HepG2 (cell line): ENCODE results near the gene SEM1. TPM values are rescaled to one million over a fixed set of nuclear protein-coding genes. Genes with fewer than 3 reads are reported as not detected.

Experiments used
- ATAC-seq: fragments of 200-7000 bp; cut with Tn5 transposase; 3 replicates; pipeline ENCODE4 v1.9.1; 2020; ENCODE audit warnings: mild to moderate bottlenecking, moderate library complexity
- BruUV-seq: library from RNA; stranded (reverse); fragments of 400-500 nt; replicated peaks from 2 replicates; lab custom pipeline; 2021; lab: Mats Ljungman, UMichigan
- CTCF ChIA-PET: fragments of 300-600 bp; formaldehyde crosslinking; extraction: SDS; loops from one replicate; lab custom pipeline; 2021; ENCODE audit warnings: low total read pairs, inconsistent platforms, low intra/inter-chr PET ratio; lab: Yijun Ruan, JAX
- POLR2A ChIA-PET: fragments of 350-600 bp; sonication (Branson Sonifier 250); formaldehyde crosslinking; loops from one replicate; lab custom pipeline; 2020; ENCODE audit warnings: antibody characterized with exemption, inconsistent platforms; lab: Yijun Ruan, JAX
- DNase-seq: peaks from one replicate; pipeline ENCODE4 v3.0.0-alpha.2; 2015; ENCODE audit warnings: low spot score
- FAIRE-seq: peaks from 3 replicates; lab custom pipeline; 2011; peaks lifted over from hg19 to GRCh38; lab: Jason Lieb, UNC
- H2AFZ ChIP-seq: one replicate; pipeline ENCODE4 v1.6.1; 2011; ENCODE audit warnings: low read length, inconsistent platforms
- H3K27ac ChIP-seq: fragments of 300-600 bp; 3 replicates; pipeline ENCODE4 v1.8.0; 2011; ENCODE audit warnings: mixed run types, mild to moderate bottlenecking, mixed read lengths, low read length, inconsistent platforms; ENCODE audit not compliant: insufficient read depth; ENCODE audit errors: extremely low read length
- H3K27me3 ChIP-seq, 2 experiments: fragments of 200-600 bp in 1 of 2; 2 replicates in 1 of 2; 3 replicates in 1 of 2; pipeline versions ENCODE4 v1.6.0 to v1.8.0; 2011; ENCODE audit warnings: low read length in 2 of 2, mild to moderate bottlenecking in 2 of 2, moderate library complexity in 2 of 2, inconsistent platforms in 1 of 2; ENCODE audit not compliant: insufficient read depth in 2 of 2, control insufficient read depth in 1 of 2
- H3K36me3 ChIP-seq, 2 experiments: fragments of 200-600 bp in 1 of 2; replicated peaks in 1 of 2; 2 replicates in 1 of 2; 3 replicates in 1 of 2; pipeline versions ENCODE4 v1.5.1 to v1.8.0; 2011; ENCODE audit warnings: low read length in 2 of 2, inconsistent platforms in 1 of 2; ENCODE audit not compliant: insufficient read depth in 2 of 2, control insufficient read depth in 1 of 2
- H3K4me1 ChIP-seq: 2 replicates; pipeline ENCODE4 v1.5.1; 2012; ENCODE audit warnings: low read length, inconsistent platforms; ENCODE audit not compliant: insufficient read depth
- H3K4me2 ChIP-seq: 2 replicates; pipeline ENCODE4 v1.6.0; 2011; ENCODE audit warnings: low read depth, low read length, inconsistent platforms
- H3K4me3 ChIP-seq, 3 experiments: fragments of 200-600 bp in 1 of 3; sonication (generic), shearing (Covaris generic) in 1 of 3; replicated peaks in 1 of 3; 2 replicates each; pipeline ENCODE4 v1.5.1; 2011 to 2016; ENCODE audit warnings: low read length in 3 of 3, inconsistent platforms in 2 of 3, low read depth in 2 of 3, mild to moderate bottlenecking in 2 of 3, control low read depth in 1 of 3, mixed read lengths in 1 of 3; ENCODE audit not compliant: insufficient read depth in 1 of 3
- H3K79me2 ChIP-seq: one replicate; pipeline ENCODE4 v1.6.1; 2011; ENCODE audit warnings: low read length, inconsistent platforms; ENCODE audit not compliant: insufficient read depth
- H3K9ac ChIP-seq: 2 replicates; pipeline ENCODE4 v1.6.0; 2011; ENCODE audit warnings: mild to moderate bottlenecking, low read depth, low read length, inconsistent platforms; ENCODE audit not compliant: insufficient read depth
- H3K9me3 ChIP-seq: 2 replicates; pipeline ENCODE4 v1.5.1; 2012; ENCODE audit warnings: mild to moderate bottlenecking, low read length
- H4K20me1 ChIP-seq: 2 replicates; pipeline ENCODE4 v1.6.0; 2011; ENCODE audit warnings: inconsistent platforms, mild to moderate bottlenecking, low read length, moderate library complexity; ENCODE audit not compliant: insufficient read depth
- CCAR2 ChIP-seq: fragments of 200-400 bp; formaldehyde crosslinking; optimal IDR thresholded peaks from 2 replicates; pipeline ENCODE3; 2018; ENCODE audit warnings: low read depth, mild to moderate bottlenecking, low read length, moderate library complexity
- DPF2 ChIP-seq: sonication (generic); formaldehyde crosslinking; IDR thresholded peaks from 2 replicates; pipeline ENCODE4 v1.4.0; 2020; ENCODE audit warnings: mild to moderate bottlenecking, low read depth, missing genetic modification reagents, borderline replicate concordance
- GABPB1 ChIP-seq: IDR thresholded peaks from 2 replicates; pipeline ENCODE4 v1.6.1; 2016; ENCODE audit warnings: mild to moderate bottlenecking, missing genetic modification reagents, moderate library complexity, missing compliant biosample characterization
- JUND ChIP-seq: sonication (generic); formaldehyde crosslinking; IDR thresholded peaks from 2 replicates; pipeline ENCODE4 v1.8.0; 2022; ENCODE audit warnings: mild to moderate bottlenecking, missing genetic modification reagents
- MYC ChIP-seq: sonication (generic); formaldehyde crosslinking; IDR thresholded peaks from 2 replicates; pipeline ENCODE4 v1.9.0; 2021; ENCODE audit warnings: missing genetic modification reagents, borderline replicate concordance
- MYNN ChIP-seq: sonication (generic); formaldehyde crosslinking; IDR thresholded peaks from 2 replicates; pipeline ENCODE4 v1.4.0; 2020; ENCODE audit warnings: mild to moderate bottlenecking, low read depth, missing genetic modification reagents
- NFYB ChIP-seq: sonication (generic); formaldehyde crosslinking; IDR thresholded peaks from 2 replicates; pipeline ENCODE4 v1.4.0; 2020; ENCODE audit warnings: missing genetic modification reagents
- PHF5A ChIP-seq: IDR thresholded peaks from one replicate; pipeline ENCODE4 v1.6.1; 2018; ENCODE audit warnings: low read depth, missing genetic modification reagents; ENCODE audit not compliant: unreplicated experiment
- RELA ChIP-seq: sonication (generic); formaldehyde crosslinking; IDR thresholded peaks from 2 replicates; pipeline ENCODE4 v1.4.0; 2020; ENCODE audit warnings: missing genetic modification reagents
- TCF7 ChIP-seq: sonication (generic); IDR thresholded peaks from 2 replicates; pipeline ENCODE4 v1.6.1; 2016; ENCODE audit warnings: antibody characterized with exemption, low read depth
- ZNF274 ChIP-seq: sonication (generic); formaldehyde crosslinking; IDR thresholded peaks from 2 replicates; pipeline ENCODE4 v1.5.1; 2020; ENCODE audit warnings: mild to moderate bottlenecking, missing genetic modification reagents
- ZNF615 ChIP-seq: sonication (generic); formaldehyde crosslinking; IDR thresholded peaks from 2 replicates; pipeline ENCODE4 v1.5.0; 2020; ENCODE audit warnings: mild to moderate bottlenecking, missing genetic modification reagents, borderline replicate concordance
- ZNF766 ChIP-seq: sonication (generic); formaldehyde crosslinking; IDR thresholded peaks from 2 replicates; pipeline ENCODE4 v1.5.0; 2020; ENCODE audit warnings: missing genetic modification reagents, borderline replicate concordance
- WGBS: methylation state at CpG from one replicate; pipeline ENCODE4 v1.1.6; 2017; ENCODE audit warnings: low lambda C conversion rate; 5-methylcytosine and 5-hydroxymethylcytosine counted together
- in situ Hi-C: cut with HindIII; loops from 2 replicates; pipeline ENCODE4 v1.10.0; 2017; ENCODE audit warnings: low pct_unique_long_range_greater_than_20kb; ENCODE audit not compliant: extremely low pct_ligation_motif_present
- intact Hi-C: fragments of 100-400 bp; cut with micrococcal nuclease; formaldehyde crosslinking; loops from one replicate; pipeline ENCODE4 v1.10.0; 2022; ENCODE audit not compliant: unreplicated experiment
- polyA plus RNA-seq, 8 experiments: library from polyadenylated mRNA; depleted of rRNA in 3 of 8; stranded (reverse) in 7 of 8; unstranded in 1 of 8; fragments of >200 nt; fragmentation: Illumina TruSeq in 4 of 8; extraction: Trizol in 4 of 8; gene quantifications; 2 replicates each; pipeline versions ENCODE4 v1.2.1 to v1.2.3, GENCODE V29; 2011 to 2016; ENCODE audit warnings: low read depth in 4 of 8, missing spikeins in 1 of 8, mixed read lengths in 1 of 8; ENCODE audit not compliant: insufficient read depth in 1 of 8
- total RNA-seq, 5 experiments: library from RNA; depleted of rRNA; stranded (reverse); fragments of >200 nt; fragmentation: Illumina TruSeq; extraction: Trizol; gene quantifications; 2 replicates each; pipeline ENCODE4 v1.2.3, GENCODE V29; 2016; ENCODE audit warnings: low read depth in 1 of 5
- TF ChIP-seq, protein P1 (sequence below): sonication (generic); formaldehyde crosslinking; conservative IDR thresholded peaks from 2 replicates; pipeline ENCODE4 v1.4.0; 2020; ENCODE audit warnings: mild to moderate bottlenecking, missing genetic modification reagents, moderate library complexity
- TF ChIP-seq, protein P2 (sequence below): sonication (generic); formaldehyde crosslinking; IDR thresholded peaks from 2 replicates; pipeline ENCODE4 v1.4.0; 2020; ENCODE audit warnings: missing genetic modification reagents, borderline replicate concordance
- TF ChIP-seq, protein P3 (sequence below): sonication (generic); formaldehyde crosslinking; IDR thresholded peaks from 2 replicates; pipeline ENCODE4 v1.4.0; 2020; ENCODE audit warnings: missing genetic modification reagents, borderline replicate concordance
- TF ChIP-seq, protein P4 (sequence below): IDR thresholded peaks from 2 replicates; pipeline ENCODE4 v1.6.1; 2016; ENCODE audit warnings: low read depth, borderline replicate concordance

SEM1 gene
- total and polyA plus RNA-seq, 2 of the 13 experiments (the other 11 are each of a cell fraction or from before 2014, with no cell fraction given) = 40.7 to 174 TPM

DNA sequence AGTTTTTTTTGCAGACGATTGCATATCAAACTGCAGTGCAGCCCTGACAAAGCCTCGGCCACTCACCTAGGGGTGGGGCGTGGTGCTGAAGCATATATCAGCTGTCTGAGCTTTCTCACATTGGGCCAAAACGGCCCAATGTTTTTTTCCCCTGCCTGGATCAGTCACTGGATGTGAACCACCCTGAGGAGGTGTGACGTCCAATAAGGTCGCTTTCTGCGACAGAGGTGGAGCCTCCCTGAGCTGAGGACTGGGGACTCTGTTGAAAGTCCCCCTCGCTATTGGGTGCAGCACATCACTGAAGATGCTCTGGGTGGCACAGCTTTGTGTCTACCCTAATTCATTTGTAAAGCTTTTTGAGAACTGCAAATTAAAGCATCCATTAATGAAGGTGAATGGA is 60.9 kb downstream of the SEM1 start (continued):
- TF ChIP-seq, protein P1, sequence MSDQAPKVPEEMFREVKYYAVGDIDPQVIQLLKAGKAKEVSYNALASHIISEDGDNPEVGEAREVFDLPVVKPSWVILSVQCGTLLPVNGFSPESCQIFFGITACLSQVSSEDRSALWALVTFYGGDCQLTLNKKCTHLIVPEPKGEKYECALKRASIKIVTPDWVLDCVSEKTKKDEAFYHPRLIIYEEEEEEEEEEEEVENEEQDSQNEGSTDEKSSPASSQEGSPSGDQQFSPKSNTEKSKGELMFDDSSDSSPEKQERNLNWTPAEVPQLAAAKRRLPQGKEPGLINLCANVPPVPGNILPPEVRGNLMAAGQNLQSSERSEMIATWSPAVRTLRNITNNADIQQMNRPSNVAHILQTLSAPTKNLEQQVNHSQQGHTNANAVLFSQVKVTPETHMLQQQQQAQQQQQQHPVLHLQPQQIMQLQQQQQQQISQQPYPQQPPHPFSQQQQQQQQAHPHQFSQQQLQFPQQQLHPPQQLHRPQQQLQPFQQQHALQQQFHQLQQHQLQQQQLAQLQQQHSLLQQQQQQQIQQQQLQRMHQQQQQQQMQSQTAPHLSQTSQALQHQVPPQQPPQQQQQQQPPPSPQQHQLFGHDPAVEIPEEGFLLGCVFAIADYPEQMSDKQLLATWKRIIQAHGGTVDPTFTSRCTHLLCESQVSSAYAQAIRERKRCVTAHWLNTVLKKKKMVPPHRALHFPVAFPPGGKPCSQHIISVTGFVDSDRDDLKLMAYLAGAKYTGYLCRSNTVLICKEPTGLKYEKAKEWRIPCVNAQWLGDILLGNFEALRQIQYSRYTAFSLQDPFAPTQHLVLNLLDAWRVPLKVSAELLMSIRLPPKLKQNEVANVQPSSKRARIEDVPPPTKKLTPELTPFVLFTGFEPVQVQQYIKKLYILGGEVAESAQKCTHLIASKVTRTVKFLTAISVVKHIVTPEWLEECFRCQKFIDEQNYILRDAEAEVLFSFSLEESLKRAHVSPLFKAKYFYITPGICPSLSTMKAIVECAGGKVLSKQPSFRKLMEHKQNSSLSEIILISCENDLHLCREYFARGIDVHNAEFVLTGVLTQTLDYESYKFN = no peak

DNA sequence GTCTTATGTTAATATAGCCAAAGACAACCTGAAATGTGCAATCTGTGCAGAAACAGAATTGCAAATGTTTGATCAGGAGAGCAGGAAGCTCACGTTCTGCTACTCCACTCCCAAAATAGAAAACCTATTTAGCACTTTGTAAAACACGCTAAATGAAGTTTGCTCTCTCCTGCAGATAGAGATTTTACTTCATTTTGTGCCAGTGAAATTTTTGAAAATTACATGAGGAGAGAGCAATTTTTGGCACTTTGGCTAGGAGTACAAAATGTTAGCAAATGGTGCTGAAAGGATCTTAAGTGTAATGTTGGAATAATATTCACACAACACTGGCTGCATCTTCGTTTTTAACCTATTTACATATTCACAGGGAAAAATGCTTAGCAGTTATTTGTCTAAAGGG is 61.9 kb downstream of the SEM1 start:
- WGBS = 45% methylated on average over 3 of the region's 3 CpGs
- H3K9me3 ChIP-seq = no peaks in the 10 kb centered on the region
- intact Hi-C loops (no loop called here), in situ Hi-C loops (no loop called here)
- no TSS peak for BruUV-seq
- H3K27ac ChIP-seq = no peak overlapping the region
- H3K4me1 ChIP-seq = no peaks in the 10 kb centered on the region
- ATAC-seq (no peak), FAIRE-seq (no peak), DNase-seq (no peak)
- H4K20me1 ChIP-seq = no peaks in the 10 kb centered on the region
- no peaks in the 10 kb centered on the region for H3K79me2 ChIP-seq
- H3K27me3 ChIP-seq = no peaks in the 10 kb centered on the region
- H3K4me3 ChIP-seq = no peak overlapping the region
- no peak overlapping the region for H3K9ac ChIP-seq
- no peaks in the 10 kb centered on the region for H3K36me3 ChIP-seq
- no peak overlapping the region for H3K4me2 ChIP-seq
- H2AFZ ChIP-seq = no peak overlapping the region
- CTCF ChIA-PET = no interaction called here
- POLR2A ChIA-PET = no interaction called here
- no peak for TF ChIP-seq RELA
- no peak for TF ChIP-seq MYNN
- TF ChIP-seq, protein P2, sequence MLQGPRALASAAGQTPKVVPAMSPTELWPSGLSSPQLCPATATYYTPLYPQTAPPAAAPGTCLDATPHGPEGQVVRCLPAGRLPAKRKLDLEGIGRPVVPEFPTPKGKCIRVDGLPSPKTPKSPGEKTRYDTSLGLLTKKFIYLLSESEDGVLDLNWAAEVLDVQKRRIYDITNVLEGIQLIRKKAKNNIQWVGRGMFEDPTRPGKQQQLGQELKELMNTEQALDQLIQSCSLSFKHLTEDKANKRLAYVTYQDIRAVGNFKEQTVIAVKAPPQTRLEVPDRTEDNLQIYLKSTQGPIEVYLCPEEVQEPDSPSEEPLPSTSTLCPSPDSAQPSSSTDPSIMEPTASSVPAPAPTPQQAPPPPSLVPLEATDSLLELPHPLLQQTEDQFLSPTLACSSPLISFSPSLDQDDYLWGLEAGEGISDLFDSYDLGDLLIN (CRISPR knock-in tag) = no peak
- no peak for TF ChIP-seq ZNF274 (CRISPR knock-in tag)
- no peak for TF ChIP-seq DPF2 (CRISPR knock-in tag)
- no peak for TF ChIP-seq ZNF615 (CRISPR knock-in tag)
- TF ChIP-seq NFYB = no peak
- TF ChIP-seq GABPB1 = no peak
- no peak for TF ChIP-seq PHF5A (CRISPR knock-in tag)
- no peak for TF ChIP-seq CCAR2
- TF ChIP-seq, protein P3, sequence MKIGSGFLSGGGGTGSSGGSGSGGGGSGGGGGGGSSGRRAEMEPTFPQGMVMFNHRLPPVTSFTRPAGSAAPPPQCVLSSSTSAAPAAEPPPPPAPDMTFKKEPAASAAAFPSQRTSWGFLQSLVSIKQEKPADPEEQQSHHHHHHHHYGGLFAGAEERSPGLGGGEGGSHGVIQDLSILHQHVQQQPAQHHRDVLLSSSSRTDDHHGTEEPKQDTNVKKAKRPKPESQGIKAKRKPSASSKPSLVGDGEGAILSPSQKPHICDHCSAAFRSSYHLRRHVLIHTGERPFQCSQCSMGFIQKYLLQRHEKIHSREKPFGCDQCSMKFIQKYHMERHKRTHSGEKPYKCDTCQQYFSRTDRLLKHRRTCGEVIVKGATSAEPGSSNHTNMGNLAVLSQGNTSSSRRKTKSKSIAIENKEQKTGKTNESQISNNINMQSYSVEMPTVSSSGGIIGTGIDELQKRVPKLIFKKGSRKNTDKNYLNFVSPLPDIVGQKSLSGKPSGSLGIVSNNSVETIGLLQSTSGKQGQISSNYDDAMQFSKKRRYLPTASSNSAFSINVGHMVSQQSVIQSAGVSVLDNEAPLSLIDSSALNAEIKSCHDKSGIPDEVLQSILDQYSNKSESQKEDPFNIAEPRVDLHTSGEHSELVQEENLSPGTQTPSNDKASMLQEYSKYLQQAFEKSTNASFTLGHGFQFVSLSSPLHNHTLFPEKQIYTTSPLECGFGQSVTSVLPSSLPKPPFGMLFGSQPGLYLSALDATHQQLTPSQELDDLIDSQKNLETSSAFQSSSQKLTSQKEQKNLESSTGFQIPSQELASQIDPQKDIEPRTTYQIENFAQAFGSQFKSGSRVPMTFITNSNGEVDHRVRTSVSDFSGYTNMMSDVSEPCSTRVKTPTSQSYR (CRISPR knock-in tag) = no peak
- no peak for TF ChIP-seq TCF7
- no peak for TF ChIP-seq JUND
- TF ChIP-seq, protein P4, sequence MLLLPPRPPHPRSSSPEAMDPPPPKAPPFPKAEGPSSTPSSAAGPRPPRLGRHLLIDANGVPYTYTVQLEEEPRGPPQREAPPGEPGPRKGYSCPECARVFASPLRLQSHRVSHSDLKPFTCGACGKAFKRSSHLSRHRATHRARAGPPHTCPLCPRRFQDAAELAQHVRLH (CRISPR knock-in tag) = no peak
- TF ChIP-seq MYC (CRISPR knock-in tag) = no peak
- TF ChIP-seq ZNF766 = no peak
